DOHH2 (cell line): ENCODE measurements around the gene AUTS2.

Source experiments
- H3F3A ChIP-seq: fragments of 200-600 bp; sonication (generic), shearing (Covaris generic); 2 replicates; pipeline ENCODE4 v1.6.0; 2016; ENCODE audit warnings: antibody characterized with exemption, mild to moderate bottlenecking; ENCODE audit not compliant: control insufficient read depth, insufficient read depth
- H3K27ac ChIP-seq: fragments of 200-600 bp; sonication (generic); 2 replicates; pipeline ENCODE4 v1.5.1; 2014; ENCODE audit warnings: low read depth, mild to moderate bottlenecking, low read length, moderate library complexity
- H3K27me3 ChIP-seq: fragments of 200-600 bp; sonication (generic); 2 replicates; pipeline ENCODE4 v1.6.1; 2014; ENCODE audit warnings: mild to moderate bottlenecking, low read length, mixed read lengths; ENCODE audit not compliant: control insufficient read depth
- H3K36me3 ChIP-seq: fragments of 200-600 bp; sonication (generic); 2 replicates; pipeline ENCODE4 v1.6.1; 2014; ENCODE audit warnings: mild to moderate bottlenecking, low read length, moderate library complexity, mixed read lengths; ENCODE audit not compliant: control insufficient read depth
- H3K4me1 ChIP-seq: fragments of 200-600 bp; sonication (generic); 2 replicates; pipeline ENCODE4 v1.6.1; 2014; ENCODE audit warnings: mild to moderate bottlenecking, low read length, mixed read lengths; ENCODE audit not compliant: control insufficient read depth
- H3K4me2 ChIP-seq: fragments of 200-600 bp; sonication (generic); 2 replicates; pipeline ENCODE4 v1.6.0; 2014; ENCODE audit warnings: mild to moderate bottlenecking, low read length, moderate library complexity
- H3K4me3 ChIP-seq: fragments of 200-600 bp; sonication (generic); 2 replicates; pipeline ENCODE4 v1.5.1; 2014; ENCODE audit warnings: mild to moderate bottlenecking, low read length, mixed read lengths
- H3K79me2 ChIP-seq: fragments of 200-600 bp; sonication (generic); 2 replicates; pipeline ENCODE4 v1.6.1; 2014; ENCODE audit warnings: mild to moderate bottlenecking, low read length, mixed read lengths; ENCODE audit not compliant: control insufficient read depth
- H3K9me2 ChIP-seq: fragments of 200-600 bp; sonication (generic); replicated peaks from 2 replicates; pipeline ENCODE4 v1.6.1; 2014; ENCODE audit warnings: mild to moderate bottlenecking, low read length, mixed read lengths; ENCODE audit not compliant: control insufficient read depth
- H3K9me3 ChIP-seq: fragments of 200-600 bp; sonication (generic); 2 replicates; pipeline ENCODE4 v1.6.1; 2014; ENCODE audit warnings: antibody characterized with exemption, low read length, mixed read lengths; ENCODE audit not compliant: control insufficient read depth, insufficient read depth
- H4K20me1 ChIP-seq: fragments of 200-600 bp; sonication (generic); 2 replicates; pipeline ENCODE4 v1.6.0; 2014; ENCODE audit warnings: low read depth, mild to moderate bottlenecking, antibody characterized with exemption, low read length, moderate library complexity; ENCODE audit not compliant: control insufficient read depth, insufficient read depth
- EZH2phosphoT487 ChIP-seq: fragments of 200-600 bp; sonication (generic); IDR thresholded peaks from 2 replicates; pipeline ENCODE4 v1.6.1; 2017; ENCODE audit warnings: borderline replicate concordance, mild to moderate bottlenecking, antibody characterized with exemption, low read length, moderate library complexity, mixed read lengths
- TF ChIP-seq, protein P1 (sequence below): fragments of 200-600 bp; sonication (generic); IDR thresholded peaks from one replicate; pipeline ENCODE4 v1.5.1; 2014; ENCODE audit warnings: antibody characterized with exemption, mild to moderate bottlenecking, low read depth, low read length; ENCODE audit not compliant: poor library complexity, severe bottlenecking

Gene AUTS2

DNA sequence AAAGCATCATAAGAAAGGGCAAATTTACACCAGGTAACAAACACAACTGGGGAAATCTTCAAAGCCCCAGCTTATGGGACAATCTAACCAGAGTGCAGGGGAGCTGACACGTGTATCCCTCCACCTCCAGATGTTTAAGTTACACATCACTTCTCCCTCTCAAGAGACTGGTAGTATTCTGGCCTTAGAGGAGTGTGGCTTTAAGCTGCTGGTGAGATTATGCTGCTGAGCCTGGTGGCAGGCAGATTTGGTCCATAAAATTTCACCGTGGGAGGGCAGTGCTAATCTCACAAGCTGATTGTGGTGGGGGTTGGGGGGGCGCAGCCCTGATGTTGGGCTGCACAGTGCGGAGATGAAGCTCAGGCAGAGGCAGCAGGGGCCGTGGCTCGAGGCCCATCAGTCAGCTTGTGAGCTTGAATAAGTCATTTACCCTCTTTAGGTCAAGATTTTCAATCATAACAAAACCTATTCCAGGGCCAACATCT is 1102.7 kb downstream of the AUTS2 start:
- H3K9me3 ChIP-seq, result no peaks in the 10 kb centered on the region
- H3K4me2 ChIP-seq, result no peak overlapping the region
- H3K9me2 ChIP-seq, result no peaks in the 10 kb centered on the region
- H3K27me3 ChIP-seq, result no peaks in the 10 kb centered on the region; the same call in 1 of the 2 replicates
- peaks cover 44% of the 10 kb centered on the region for H3K4me1 ChIP-seq
- peaks cover 78% of the 10 kb centered on the region for H3K36me3 ChIP-seq
- H3K27ac ChIP-seq, result no peak overlapping the region
- peaks cover 42% of the 10 kb centered on the region for H4K20me1 ChIP-seq
- peaks cover 18% of the 10 kb centered on the region for H3F3A ChIP-seq
- TF ChIP-seq, protein P1, sequence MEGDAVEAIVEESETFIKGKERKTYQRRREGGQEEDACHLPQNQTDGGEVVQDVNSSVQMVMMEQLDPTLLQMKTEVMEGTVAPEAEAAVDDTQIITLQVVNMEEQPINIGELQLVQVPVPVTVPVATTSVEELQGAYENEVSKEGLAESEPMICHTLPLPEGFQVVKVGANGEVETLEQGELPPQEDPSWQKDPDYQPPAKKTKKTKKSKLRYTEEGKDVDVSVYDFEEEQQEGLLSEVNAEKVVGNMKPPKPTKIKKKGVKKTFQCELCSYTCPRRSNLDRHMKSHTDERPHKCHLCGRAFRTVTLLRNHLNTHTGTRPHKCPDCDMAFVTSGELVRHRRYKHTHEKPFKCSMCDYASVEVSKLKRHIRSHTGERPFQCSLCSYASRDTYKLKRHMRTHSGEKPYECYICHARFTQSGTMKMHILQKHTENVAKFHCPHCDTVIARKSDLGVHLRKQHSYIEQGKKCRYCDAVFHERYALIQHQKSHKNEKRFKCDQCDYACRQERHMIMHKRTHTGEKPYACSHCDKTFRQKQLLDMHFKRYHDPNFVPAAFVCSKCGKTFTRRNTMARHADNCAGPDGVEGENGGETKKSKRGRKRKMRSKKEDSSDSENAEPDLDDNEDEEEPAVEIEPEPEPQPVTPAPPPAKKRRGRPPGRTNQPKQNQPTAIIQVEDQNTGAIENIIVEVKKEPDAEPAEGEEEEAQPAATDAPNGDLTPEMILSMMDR, result no peak
- no peak for TF ChIP-seq EZH2phosphoT487
- peaks cover 99% of the 10 kb centered on the region for H3K79me2 ChIP-seq
- no peak overlapping the region for H3K4me3 ChIP-seq

DNA sequence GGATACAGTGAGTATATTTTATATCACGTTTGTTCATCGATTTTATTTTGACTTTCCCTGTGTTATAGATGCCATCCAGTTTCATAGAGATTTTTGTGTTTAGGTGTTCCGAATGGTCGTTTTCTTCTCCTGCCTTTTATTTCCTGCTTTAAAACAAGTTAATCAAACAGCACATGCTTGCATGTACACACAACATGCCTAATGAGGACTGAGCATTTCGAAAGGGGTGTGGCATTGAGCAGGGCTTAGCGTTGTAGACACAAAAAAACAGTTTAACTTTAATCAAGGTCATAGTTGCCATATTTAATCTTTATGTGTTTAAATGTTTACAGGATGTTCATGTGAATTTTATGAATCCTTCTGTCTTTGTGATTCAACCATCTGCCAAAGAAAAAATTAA is 1103.2 kb downstream of the AUTS2 start:
- Histone ChIP-seq H3K36me3 (peaks cover 78% of the 10 kb centered on the region), H3K4me1 (peaks cover 39% of the 10 kb centered on the region)
- no peak for TF ChIP-seq EZH2phosphoT487
- TF ChIP-seq, protein P1, result no peak

DNA sequence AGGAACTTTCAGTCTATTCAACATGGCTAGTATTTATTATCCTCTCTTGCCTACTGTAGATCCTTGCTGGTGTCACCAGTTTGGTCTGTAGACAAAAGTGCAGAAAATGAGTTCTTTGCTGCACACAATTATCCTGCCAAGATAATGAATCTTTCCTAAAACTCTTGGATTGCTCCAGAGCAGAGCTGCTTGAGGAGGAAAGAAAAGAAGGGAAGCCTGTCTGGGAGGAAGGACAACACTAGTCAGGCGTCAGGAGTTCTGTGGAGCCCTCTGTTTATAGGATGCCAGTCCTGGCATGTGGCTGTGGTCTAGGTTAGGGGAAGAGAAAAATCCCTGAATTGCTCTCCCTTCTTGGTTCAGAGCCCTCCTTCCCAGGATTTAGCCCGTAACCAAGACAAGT is 1103.7 kb downstream of the AUTS2 start:
- Histone ChIP-seq H4K20me1 (peaks cover 38% of the 10 kb centered on the region), H3K79me2 (peaks cover 99% of the 10 kb centered on the region), H3K4me2 (no peak overlapping the region), H3K4me1 (peaks cover 34% of the 10 kb centered on the region), H3K27ac (no peak overlapping the region), H3K4me3 (no peak overlapping the region), H3K9me3 (no peaks in the 10 kb centered on the region), H3F3A (peaks cover 11% of the 10 kb centered on the region), H3K36me3 (peaks cover 79% of the 10 kb centered on the region), H3K27me3 (no peaks in the 10 kb centered on the region), H3K9me2 (no peaks in the 10 kb centered on the region)
- TF ChIP-seq, protein P1, result no peak
- no peak for TF ChIP-seq EZH2phosphoT487

More for the DNA sequence above, 1103.2 kb downstream of the AUTS2 start:
- Histone ChIP-seq H3K9me2 (no peaks in the 10 kb centered on the region), H3K4me3 (no peak overlapping the region), H3K4me2 (no peak overlapping the region), H3K79me2 (peaks cover 99% of the 10 kb centered on the region), H3F3A (peaks cover 16% of the 10 kb centered on the region), H3K27me3 (no peaks in the 10 kb centered on the region), H4K20me1 (peaks cover 38% of the 10 kb centered on the region), H3K9me3 (no peaks in the 10 kb centered on the region), H3K27ac (no peak overlapping the region)

DNA sequence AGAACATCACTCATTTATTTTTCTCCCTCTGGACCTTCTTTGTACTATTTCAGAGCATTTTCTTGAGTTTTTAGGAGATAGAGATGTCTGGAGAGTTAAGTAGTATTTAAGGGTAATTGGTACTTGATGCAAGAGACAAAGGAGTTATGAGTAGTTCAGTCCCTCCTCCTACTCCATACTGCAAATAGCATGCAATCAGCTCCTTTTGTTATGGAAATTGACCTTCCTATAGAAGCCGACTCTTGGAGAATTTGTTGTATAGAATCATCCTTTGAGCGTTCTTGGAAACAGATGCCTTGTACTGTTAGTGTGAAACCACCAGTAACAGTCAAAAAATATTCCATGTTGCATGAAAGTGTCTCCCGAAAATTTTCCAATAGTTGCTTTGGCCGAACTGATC is 1105.5 kb downstream of the AUTS2 start:
- H3K27me3 ChIP-seq, result no peaks in the 10 kb centered on the region

More for the DNA sequence above, 1105.5 kb downstream of the AUTS2 start:
- Histone ChIP-seq H4K20me1 (peaks cover 26% of the 10 kb centered on the region), H3K4me2 (no peak overlapping the region), H3K36me3 (peaks cover 79% of the 10 kb centered on the region), H3K9me2 (no peaks in the 10 kb centered on the region), H3K4me1 (peaks cover 19% of the 10 kb centered on the region), H3K9me3 (no peaks in the 10 kb centered on the region), H3K79me2 (peaks cover 98% of the 10 kb centered on the region), H3K4me3 (no peak overlapping the region), H3F3A (no peaks in the 10 kb centered on the region), H3K27ac (no peak overlapping the region)
- TF ChIP-seq, protein P1, result no peak
- TF ChIP-seq EZH2phosphoT487, result no peak
